HG03064 (cell line): ENCODE data around the gene STK39.

Experiments
- ATAC-seq: cut with Tn5 transposase; IDR thresholded peaks from one replicate; pipeline ENCODE4 v1.9.1; 2021; ENCODE audit warnings: low read depth; ENCODE audit not compliant: unreplicated experiment

The STK39 gene

GRCh38 chr2:168028362-168028761 is 219.0 kb downstream of the STK39 start:
- no peak for ATAC-seq

GRCh38 chr2:168025487-168026202 is 221.8 kb downstream of the STK39 start:
- no peak for ATAC-seq

DNA sequence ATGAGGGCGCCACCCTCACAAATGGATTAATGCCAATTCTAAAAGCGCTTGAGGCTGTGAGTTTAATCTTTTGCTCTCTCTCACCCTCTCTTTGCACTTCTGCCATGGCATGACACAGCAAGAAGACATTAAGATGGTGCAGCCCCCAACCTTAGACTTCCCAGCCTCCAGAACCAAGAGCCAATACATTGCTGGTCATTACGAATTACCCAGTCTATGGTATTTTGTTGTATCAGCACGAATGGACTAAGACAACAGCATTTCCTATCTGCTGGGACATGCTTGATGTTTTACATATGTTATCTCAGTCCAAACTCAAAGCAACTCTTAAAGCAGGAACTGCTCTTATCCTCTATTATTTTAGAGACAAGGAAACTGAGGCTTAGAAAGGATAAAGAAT is 222.9 kb downstream of the STK39 start:
- no peak for ATAC-seq

DNA sequence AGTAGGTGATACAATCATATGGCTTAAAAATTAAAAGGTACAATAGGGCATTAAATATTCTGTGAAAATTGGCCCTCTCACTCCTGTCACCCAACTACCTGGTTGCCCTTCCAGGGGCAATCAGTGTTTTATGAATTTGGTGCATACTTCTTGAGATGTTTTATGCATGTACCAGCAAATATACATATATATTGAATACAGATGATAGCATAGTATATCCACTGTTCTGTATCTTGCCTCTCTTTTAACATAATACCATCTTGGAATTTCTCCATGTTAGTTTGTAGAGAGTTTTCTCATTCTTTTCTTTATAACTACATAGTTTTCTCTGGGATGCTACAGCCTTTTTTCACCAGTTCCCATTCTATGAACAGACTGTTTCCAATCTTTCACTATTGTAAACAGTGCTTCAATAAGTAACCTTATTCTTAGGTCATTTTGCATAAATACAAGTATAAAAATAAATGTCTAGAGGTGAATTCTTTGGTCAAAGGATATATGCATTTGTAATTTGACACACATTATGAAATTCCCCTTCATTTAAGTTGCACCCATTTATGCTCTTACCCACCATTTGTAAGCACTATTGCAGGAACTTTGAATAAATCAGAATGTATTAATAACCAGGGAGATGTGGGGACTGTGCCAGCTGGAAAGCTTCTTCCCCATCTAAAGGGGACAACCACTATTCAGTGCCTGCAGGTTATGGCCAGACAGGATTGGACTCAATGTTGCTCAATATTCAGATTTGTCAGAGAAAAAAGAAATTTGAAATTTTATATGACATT is 225.4 kb downstream of the STK39 start:
- ATAC-seq, result no peak

DNA sequence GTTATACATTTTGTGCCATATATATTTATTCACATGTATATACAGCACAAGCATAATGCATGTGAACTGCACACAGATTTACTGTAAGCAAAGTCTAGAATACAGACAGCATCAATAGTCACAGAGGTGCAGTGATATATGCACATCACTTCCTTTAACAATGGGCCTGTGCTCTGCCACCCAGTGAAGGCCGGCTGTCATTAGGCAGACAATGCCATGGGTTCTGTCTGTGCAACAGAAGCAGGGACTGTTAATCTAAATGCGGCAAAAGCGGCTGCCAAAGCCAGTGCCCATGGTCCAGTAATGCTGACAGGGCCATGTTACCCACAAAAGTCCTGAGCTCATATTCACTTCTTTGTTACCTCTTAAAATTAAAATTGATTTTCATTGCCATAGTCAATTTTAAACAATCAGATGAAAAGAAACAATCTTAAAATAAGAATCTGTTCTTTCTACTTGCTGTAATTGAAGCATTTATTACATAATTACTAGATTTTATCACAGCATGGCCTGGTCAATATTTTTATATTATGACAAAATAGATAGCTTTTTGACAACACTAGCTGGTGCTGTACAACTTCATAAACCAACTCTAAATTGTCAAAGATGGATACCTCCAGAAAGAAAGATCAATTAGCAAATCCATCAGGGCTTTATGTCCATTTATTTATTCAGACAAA is 232.0 kb downstream of the STK39 start:
- no peak for ATAC-seq

- ATAC-seq, result no peak
Measured at GRCh38 chr2:168009900-168010299, 237.5 kb downstream of the STK39 start.

GRCh38 chr2:168008646-168009195 is 238.7 kb downstream of the STK39 start:
- ATAC-seq, result no peak

- ATAC-seq, result no peak
Measured at GRCh38 chr2:168006498-168006897, 240.9 kb downstream of the STK39 start.

DNA sequence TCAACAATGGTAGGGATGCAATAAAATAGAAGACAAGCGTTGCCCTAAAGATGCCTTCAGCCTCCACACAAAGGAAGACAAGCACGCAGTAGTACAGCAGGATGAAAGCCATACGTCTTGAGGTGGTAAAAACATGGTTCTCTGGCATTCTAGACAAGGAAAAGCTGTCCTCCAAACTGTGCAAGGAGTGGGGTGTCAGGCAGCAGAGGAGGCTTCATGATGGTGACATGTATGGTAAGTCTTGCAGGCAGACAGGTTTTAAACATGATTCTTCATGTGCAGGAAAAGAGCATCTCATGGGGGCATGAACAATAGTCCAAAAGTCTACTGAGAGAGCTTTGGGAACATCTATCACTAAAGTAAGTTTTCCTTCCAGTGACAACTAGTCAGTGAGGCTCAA is 241.8 kb downstream of the STK39 start:
- no peak for ATAC-seq

DNA sequence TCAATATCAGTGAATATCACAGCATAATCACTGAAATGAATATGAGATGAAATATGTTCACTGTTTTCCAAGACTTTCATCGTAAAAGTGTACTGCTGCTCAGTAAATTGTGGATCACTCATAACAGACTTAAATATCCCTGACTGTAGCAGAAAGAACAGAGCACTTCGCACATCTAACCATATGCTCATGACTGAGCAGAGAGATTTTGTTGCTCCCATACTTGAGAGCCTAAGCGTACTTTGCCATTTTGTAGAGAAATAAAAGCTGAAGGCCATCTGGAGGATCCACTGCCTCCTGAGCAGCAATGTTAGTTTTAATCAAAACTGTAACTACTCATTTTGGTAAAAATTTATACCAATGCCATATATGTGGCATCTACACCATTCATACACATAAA is 243.5 kb downstream of the STK39 start:
- ATAC-seq, result no peak

DNA sequence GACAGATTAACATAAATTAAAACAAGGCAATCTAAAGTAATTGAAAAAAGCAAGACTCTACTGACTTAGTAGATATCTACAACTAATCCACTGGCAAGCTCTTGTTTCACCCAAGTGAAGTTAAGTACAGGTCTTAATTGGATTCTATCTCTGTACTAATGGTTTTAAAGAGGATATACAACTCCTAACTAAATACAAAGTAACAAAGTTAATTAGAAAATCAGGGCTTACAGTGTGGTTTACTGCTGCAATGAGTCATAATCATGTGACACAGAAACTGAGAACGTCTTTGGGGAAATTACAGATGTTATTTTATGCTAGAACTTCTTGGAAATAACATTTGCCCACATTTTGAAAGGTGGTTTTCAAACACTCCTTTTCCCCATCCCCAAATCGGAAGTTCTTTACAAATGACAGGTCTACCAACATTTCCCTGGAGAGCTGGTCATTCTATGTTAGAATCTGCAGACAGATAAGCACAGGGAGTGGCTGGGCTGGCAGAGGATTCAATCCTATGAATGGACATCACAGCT is 245.3 kb downstream of the STK39 start:
- no peak for ATAC-seq

GRCh38 chr2:167992278-167992677 is 255.1 kb downstream of the STK39 start:
- ATAC-seq, result no peak

DNA sequence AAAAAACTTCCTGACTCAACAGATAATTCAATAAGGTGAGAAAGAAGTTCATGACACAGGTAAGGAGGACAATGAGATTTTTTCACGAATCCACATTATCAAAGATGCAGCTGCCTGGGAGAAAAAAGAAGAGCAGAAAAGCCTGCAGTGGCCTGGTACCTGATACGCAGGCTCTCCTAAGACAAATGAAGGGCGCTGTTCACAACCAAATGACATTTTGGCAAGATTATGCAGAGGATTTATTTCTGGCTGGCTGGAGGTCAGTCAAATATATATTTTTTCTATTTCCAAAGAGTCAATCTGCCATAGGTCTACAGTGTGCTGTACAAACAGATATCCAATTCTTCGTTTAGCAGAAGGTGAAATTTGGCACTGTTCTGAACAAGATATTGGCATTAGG is 257.3 kb downstream of the STK39 start:
- ATAC-seq, result no peak

DNA sequence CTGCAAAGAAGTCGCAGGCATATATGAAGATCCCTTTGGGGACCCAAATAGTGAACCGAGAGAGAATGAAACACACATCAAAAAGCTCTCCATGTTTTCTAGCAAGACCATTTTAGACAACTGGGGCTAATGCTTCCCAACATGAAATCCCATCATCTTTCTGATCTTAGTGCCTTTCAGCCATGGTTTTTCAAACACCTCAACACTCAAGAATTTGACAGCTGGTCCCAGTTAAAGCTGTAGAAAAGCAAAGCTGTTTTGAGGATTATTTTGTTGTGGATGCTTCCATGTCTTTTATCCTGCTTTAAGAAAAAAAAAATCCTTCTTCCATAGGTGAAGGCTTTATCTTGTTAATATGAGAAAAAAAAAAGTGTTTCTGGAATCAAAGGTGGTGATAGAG is 259.1 kb downstream of the STK39 start:
- no peak for ATAC-seq

DNA sequence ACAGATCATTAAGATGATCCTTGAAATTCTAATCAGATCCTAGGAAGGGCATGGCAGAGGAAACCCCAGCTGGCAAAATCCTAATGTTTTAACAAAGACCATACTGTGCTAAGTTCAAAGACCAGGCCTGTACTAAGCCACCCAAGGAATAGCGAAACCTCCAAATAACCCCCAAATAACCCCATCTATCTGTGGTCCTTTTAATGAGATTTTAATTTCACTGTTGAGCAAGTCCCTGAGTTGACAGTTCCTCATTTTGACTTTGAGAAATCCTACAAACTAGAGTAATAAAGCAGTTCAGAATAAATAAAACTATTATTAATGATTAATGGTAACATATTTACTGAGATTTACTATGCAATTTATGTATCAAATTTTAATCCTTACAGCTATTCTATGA is 259.8 kb downstream of the STK39 start:
- no peak for ATAC-seq

DNA sequence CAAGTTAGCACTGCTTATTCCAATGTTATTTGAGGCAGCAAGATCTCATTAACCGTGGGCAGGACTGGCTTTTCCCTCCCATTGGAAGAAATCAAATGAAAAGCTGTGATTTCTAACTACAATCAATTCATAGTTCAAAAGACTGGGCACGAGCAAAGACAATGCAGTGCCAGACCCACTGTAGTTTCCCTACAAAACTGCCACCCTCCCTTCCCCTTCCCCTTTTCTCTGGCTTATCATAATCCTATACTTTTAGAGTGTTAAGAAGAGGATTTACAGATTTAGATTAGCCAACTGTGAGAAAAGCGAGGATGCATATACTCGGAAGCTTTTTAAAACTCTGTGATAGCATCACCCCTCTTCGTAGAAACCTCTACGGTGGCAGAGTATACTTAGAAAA is 260.4 kb downstream of the STK39 start:
- ATAC-seq, result no peak

DNA sequence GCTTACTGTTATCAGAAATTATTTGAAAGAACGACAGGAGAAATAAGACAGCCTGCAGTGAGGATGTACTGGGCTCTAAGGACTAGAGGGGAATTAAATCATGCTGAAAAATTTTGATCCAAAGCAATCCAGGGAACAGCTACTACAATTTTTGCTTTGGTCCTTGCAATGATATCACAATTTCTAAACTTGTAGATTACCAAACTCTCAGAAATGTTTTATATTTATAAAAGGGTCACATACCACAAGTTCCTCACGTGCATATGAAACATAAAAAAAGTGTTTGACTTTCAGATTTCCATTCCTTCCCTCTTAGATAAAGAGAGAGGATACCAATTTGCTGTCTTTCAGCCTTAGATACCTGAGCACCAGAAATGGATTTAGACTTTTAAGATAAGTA is 261.2 kb downstream of the STK39 start:
- ATAC-seq, result no peak

DNA sequence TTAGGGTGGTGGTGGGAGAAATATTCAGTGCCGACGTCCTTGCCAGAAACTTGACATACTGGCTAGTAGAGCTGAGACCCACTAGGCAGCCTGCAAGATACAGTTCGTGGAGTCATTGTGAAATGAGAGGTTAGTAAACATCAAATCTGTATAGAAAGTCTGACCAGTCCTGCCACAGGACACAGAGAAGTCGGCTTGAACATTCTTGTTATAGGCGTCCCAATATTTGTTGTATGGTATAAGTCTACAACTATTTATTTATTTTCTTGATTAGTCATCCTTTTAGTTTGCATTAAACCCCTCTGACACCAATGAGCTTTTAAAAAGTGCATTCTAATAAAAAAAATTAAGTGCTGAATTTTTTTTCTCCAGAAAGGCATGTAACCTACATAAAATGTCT is 265.4 kb downstream of the STK39 start:
- no peak for ATAC-seq

DNA sequence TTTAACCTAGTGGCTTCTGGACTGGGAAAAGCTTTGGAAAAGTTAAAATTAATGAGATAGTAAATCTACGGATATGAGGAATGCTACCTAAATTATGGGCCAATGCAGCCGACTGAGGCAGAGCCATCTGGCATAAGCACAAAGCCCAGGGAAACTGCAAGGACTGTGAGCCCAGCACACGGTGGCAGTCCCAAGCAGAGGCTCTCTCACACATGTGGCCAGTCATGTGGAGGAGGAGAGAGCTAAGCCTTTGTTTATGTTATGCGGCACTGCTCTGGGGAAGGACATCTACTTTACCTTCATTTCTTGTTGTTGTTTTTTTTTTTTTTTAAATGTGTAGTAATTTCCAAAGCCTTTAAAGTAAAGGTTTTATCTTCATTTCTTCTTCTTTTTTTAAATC is 267.0 kb downstream of the STK39 start:
- ATAC-seq, result no peak

DNA sequence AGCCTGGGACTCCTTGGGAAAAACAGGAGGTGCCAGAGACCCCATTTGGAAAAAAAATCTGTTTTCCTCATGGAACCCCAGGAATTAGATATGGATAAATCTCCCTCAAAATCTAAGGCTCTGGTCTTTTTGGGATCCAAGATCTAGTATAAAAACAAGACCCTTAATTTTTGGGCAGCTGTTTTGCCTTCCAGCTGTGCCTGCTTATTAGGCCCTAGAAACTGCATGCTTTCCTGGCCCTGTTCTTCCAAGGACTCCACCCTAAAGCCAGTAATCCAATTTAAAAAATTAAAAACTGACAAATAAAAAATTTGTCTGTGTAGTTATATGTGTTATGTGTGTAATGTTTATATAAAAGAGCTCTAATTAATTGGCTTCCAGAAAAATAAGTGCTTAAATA is 274.6 kb downstream of the STK39 start:
- ATAC-seq, result no peak

GRCh38 chr2:167972020-167972419 is 275.4 kb downstream of the STK39 start:
- ATAC-seq, result no peak
